T-helper 2 cell treated with Interferon-gamma antibody and Interleukin-4, amounts not matched to agents 5 μg/mL and 100 μg/mL, for 36 hours (primary cell): ENCODE data around the gene WNT3A.
A peak's percentile ranks its signal among the peaks of the same experiment; 100 is the strongest.

Experiments
- DNase-seq: peaks from one replicate; pipeline ENCODE4 v3.0.0; 2021; ENCODE audit warnings: low spot score
- H3K27ac Mint-ChIP-seq: one replicate; pipeline ENCODE4 v1.8.0; 2021; ENCODE audit warnings: mild to moderate bottlenecking, mixed read lengths
- H3K27me3 Mint-ChIP-seq: one replicate; pipeline ENCODE4 v1.8.0; 2021; ENCODE audit warnings: low read depth, mixed read lengths
- H3K36me3 Mint-ChIP-seq: one replicate; pipeline ENCODE4 v1.8.0; 2021; ENCODE audit warnings: low read depth, mixed read lengths
- H3K4me1 Mint-ChIP-seq: one replicate; pipeline ENCODE4 v1.8.0; 2021; ENCODE audit warnings: low read depth, mixed read lengths
- H3K4me3 Mint-ChIP-seq: one replicate; pipeline ENCODE4 v1.8.0; 2022; ENCODE audit warnings: mild to moderate bottlenecking, moderate library complexity, mixed read lengths
- H3K9me3 Mint-ChIP-seq: one replicate; pipeline ENCODE4 v1.8.0; 2021; ENCODE audit warnings: mixed read lengths

WNT3A gene

GRCh38 chr1:227987181-227987580 is 19.6 kb upstream of the WNT3A start:
- Mint-ChIP-seq H3K4me3 (no peak overlapping the region), H3K4me1 (no peaks in the 10 kb centered on the region), H3K36me3 (no peaks in the 10 kb centered on the region), H3K9me3 (no peaks in the 10 kb centered on the region), H3K27ac (no peak overlapping the region), H3K27me3 (peaks cover 29% of the 10 kb centered on the region)
- DNase-seq, result no peak

- Mint-ChIP-seq H3K9me3 (peaks cover 17% of the 10 kb centered on the region), H3K4me3 (no peak overlapping the region), H3K27me3 (peaks cover 6% of the 10 kb centered on the region), H3K27ac (no peak overlapping the region), H3K36me3 (peaks cover 2% of the 10 kb centered on the region), H3K4me1 (no peaks in the 10 kb centered on the region)
- no peak for DNase-seq
These were observed 12.0 kb upstream of the WNT3A start for GRCh38 chr1:227994632-227995300.

- no peak overlapping the region for H3K27ac Mint-ChIP-seq
- H3K27me3 Mint-ChIP-seq, result peaks cover 2% of the 10 kb centered on the region
- H3K4me1 Mint-ChIP-seq, result no peaks in the 10 kb centered on the region
- H3K36me3 Mint-ChIP-seq, result peaks cover 2% of the 10 kb centered on the region
- no peak overlapping the region for H3K4me3 Mint-ChIP-seq
- H3K9me3 Mint-ChIP-seq, result peaks cover 17% of the 10 kb centered on the region
- no peak for DNase-seq
These were observed 10.4 kb upstream of the WNT3A start for GRCh38 chr1:227996187-227996950.

- Mint-ChIP-seq H3K9me3 (peaks cover 17% of the 10 kb centered on the region), H3K4me3 (no peak overlapping the region), H3K36me3 (peaks cover 2% of the 10 kb centered on the region), H3K27me3 (peaks cover 8% of the 10 kb centered on the region), H3K27ac (no peak overlapping the region), H3K4me1 (no peaks in the 10 kb centered on the region)
- no peak for DNase-seq
These were observed 8.3 kb upstream of the WNT3A start for GRCh38 chr1:227998374-227999055.

- Mint-ChIP-seq H3K4me1 (no peaks in the 10 kb centered on the region), H3K27ac (no peak overlapping the region), H3K4me3 (no peak overlapping the region), H3K27me3 (peaks cover 15% of the 10 kb centered on the region), H3K9me3 (peaks cover 17% of the 10 kb centered on the region), H3K36me3 (peaks cover 2% of the 10 kb centered on the region)
- DNase-seq, result peak; percentile 48
These were observed 7.5 kb upstream of the WNT3A start for GRCh38 chr1:227999056-227999930.

- no peak for DNase-seq
- H3K4me3 Mint-ChIP-seq, result no peak overlapping the region
- no peaks in the 10 kb centered on the region for H3K4me1 Mint-ChIP-seq
- peaks cover 17% of the 10 kb centered on the region for H3K9me3 Mint-ChIP-seq
- no peak overlapping the region for H3K27ac Mint-ChIP-seq
- peaks cover 26% of the 10 kb centered on the region for H3K27me3 Mint-ChIP-seq
- H3K36me3 Mint-ChIP-seq, result peaks cover 2% of the 10 kb centered on the region
These were observed 6.4 kb upstream of the WNT3A start for GRCh38 chr1:228000416-228000815.

- peaks cover 31% of the 10 kb centered on the region for H3K27me3 Mint-ChIP-seq
- no peak overlapping the region for H3K4me3 Mint-ChIP-seq
- peaks cover 17% of the 10 kb centered on the region for H3K9me3 Mint-ChIP-seq
- H3K27ac Mint-ChIP-seq, result no peak overlapping the region
- no peaks in the 10 kb centered on the region for H3K4me1 Mint-ChIP-seq
- no peak for DNase-seq
- H3K36me3 Mint-ChIP-seq, result peaks cover 2% of the 10 kb centered on the region
These were observed 5.8 kb upstream of the WNT3A start for GRCh38 chr1:228000836-228001563.

- no peak for DNase-seq
- no peaks in the 10 kb centered on the region for H3K36me3 Mint-ChIP-seq
- no peak overlapping the region for H3K4me3 Mint-ChIP-seq
- H3K9me3 Mint-ChIP-seq, result peaks cover 9% of the 10 kb centered on the region
- peaks cover 33% of the 10 kb centered on the region for H3K27me3 Mint-ChIP-seq
- no peaks in the 10 kb centered on the region for H3K4me1 Mint-ChIP-seq
- H3K27ac Mint-ChIP-seq, result no peak overlapping the region
These were observed 4.9 kb upstream of the WNT3A start for GRCh38 chr1:228001738-228002535.

- no peak overlapping the region for H3K27ac Mint-ChIP-seq
- no peak for DNase-seq
- H3K27me3 Mint-ChIP-seq, result peaks cover 39% of the 10 kb centered on the region
These were observed 4.0 kb upstream of the WNT3A start for GRCh38 chr1:228002792-228003191.

GRCh38 chr1:228003461-228004330 is 3.1 kb upstream of the WNT3A start:
- H3K27ac Mint-ChIP-seq, result no peak overlapping the region
- H3K27me3 Mint-ChIP-seq, result peaks cover 44% of the 10 kb centered on the region
- no peaks in the 10 kb centered on the region for H3K4me1 Mint-ChIP-seq
- no peaks in the 10 kb centered on the region for H3K36me3 Mint-ChIP-seq
- DNase-seq, result peak; percentile 2
- no peaks in the 10 kb centered on the region for H3K9me3 Mint-ChIP-seq
- no peak overlapping the region for H3K4me3 Mint-ChIP-seq

More at GRCh38 chr1:228002792-228003191, 4.0 kb upstream of the WNT3A start:
- Mint-ChIP-seq H3K36me3 (no peaks in the 10 kb centered on the region), H3K4me1 (no peaks in the 10 kb centered on the region), H3K4me3 (no peak overlapping the region), H3K9me3 (peaks cover 3% of the 10 kb centered on the region)

GRCh38 chr1:228004331-228004855 is 2.4 kb upstream of the WNT3A start:
- Mint-ChIP-seq H3K27ac (no peak overlapping the region), H3K27me3 (peaks cover 51% of the 10 kb centered on the region), H3K9me3 (no peaks in the 10 kb centered on the region), H3K4me3 (no peak overlapping the region), H3K36me3 (no peaks in the 10 kb centered on the region), H3K4me1 (no peaks in the 10 kb centered on the region)
- DNase-seq, result peak; percentile 4
